Coronary artery (tissue), 2 donors: Measurements from ENCODE around the gene BGN.
A peak's percentile ranks its signal among the peaks of the same experiment; 100 is the strongest.

Experiments
- DNase-seq: peaks from one replicate; pipeline ENCODE4 v3.0.0-alpha.2; 2017; ENCODE audit warnings: low spot score
- H3K27ac ChIP-seq, 2 donors: fragments of 200-600 bp; sonication (generic); one replicate each; pipeline ENCODE4 v1.5.1; 2016 to 2019
- H3K4me3 ChIP-seq: fragments of 200-600 bp; sonication (generic); 2 replicates; pipeline ENCODE4 v1.5.1; 2016; ENCODE audit warnings: mild to moderate bottlenecking, moderate library complexity
- TF ChIP-seq, protein P1 (sequence below): fragments of 200-600 bp; sonication (generic); IDR thresholded peaks from one replicate; pipeline ENCODE4 v1.5.1; 2019; ENCODE audit warnings: antibody characterized with exemption

BGN gene

DNA sequence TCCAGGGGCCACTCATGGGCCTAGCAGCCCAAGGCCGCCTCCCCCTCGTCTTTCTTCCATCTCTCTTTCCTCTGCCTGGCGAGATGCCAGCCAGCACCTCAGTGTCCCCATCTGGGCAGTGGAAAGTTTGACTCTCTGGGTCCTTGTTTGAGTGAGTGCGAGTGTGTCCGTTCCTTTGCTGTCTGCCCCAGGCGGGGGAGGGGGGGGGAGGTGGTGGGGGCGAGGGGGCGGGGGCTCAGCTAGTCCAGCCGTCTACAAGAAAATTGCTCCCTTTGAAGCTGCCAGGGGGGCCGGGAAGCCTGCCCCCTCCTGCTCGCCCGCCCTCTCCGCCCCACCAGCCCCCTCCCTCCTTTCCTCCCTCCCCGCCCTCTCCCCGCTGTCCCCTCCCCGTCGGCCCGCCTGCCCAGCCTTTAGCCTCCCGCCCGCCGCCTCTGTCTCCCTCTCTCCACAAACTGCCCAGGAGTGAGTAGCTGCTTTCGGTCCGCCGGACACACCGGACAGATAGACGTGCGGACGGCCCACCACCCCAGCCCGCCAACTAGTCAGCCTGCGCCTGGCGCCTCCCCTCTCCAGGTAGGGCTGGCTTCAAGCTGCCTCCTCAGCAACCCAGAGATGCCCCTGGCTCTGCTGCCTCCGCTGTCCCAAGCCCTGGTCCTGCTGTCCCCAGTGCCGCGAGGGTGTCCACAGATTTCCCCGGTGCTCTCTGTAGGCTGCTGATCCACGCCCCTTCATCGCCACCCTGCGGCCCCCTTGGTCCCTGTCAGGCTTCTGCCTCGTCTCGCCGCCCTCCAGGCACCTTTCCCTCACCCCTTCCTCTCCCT lies at the start of gene BGN:
BGN (plus strand) TSS at position 440 of the 821 bp plus-strand sequence. CDS start 9,652 bp downstream, outside the sequence.
- H3K27ac ChIP-seq = peak within 1 kb of the TSS; percentile 76 to 85
- TF ChIP-seq, protein P1, sequence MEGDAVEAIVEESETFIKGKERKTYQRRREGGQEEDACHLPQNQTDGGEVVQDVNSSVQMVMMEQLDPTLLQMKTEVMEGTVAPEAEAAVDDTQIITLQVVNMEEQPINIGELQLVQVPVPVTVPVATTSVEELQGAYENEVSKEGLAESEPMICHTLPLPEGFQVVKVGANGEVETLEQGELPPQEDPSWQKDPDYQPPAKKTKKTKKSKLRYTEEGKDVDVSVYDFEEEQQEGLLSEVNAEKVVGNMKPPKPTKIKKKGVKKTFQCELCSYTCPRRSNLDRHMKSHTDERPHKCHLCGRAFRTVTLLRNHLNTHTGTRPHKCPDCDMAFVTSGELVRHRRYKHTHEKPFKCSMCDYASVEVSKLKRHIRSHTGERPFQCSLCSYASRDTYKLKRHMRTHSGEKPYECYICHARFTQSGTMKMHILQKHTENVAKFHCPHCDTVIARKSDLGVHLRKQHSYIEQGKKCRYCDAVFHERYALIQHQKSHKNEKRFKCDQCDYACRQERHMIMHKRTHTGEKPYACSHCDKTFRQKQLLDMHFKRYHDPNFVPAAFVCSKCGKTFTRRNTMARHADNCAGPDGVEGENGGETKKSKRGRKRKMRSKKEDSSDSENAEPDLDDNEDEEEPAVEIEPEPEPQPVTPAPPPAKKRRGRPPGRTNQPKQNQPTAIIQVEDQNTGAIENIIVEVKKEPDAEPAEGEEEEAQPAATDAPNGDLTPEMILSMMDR = no peak
- no peak for DNase-seq
- peak within 1 kb of the TSS; percentile 68 for H3K4me3 ChIP-seq

DNA sequence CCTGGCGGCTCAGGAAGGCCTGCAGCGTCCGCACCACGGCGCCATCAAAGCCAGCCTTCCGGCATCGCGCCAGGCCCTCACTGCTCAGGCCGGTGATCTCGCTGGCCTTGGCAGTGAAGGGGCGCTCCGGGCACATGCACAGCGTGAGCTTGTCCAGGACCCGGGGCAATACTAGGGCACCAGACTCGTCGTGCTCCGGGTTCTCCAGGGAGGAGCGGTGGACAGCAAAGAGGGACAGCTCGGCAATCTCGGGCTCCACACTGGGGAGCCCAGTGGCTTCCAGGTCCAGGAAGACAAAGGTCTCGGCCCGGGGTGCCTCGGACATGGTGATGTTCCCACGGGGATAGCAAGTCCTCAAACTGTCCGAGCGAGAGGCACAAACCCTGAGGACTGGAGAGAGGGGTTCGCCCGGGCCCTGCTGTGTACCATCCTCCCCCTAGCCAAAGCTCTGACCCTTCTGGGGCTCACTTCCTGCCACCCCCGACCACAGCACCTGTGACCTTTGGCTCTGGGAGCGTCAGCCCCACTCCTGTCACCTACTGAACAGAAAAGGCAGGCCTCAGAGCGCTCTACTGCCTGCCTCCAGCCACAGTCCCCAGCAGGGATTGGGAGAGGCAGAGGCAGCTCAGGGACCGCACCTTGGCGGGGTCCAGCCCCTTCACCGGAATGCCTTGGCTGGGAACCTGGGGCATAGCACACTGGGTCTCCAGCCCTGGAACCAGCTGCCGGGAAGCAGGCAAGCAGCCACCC lies 49.5 kb upstream of the BGN start:
- DNase-seq = no peak
- H3K4me3 ChIP-seq = no peak overlapping the region
- no peak overlapping the region for H3K27ac ChIP-seq
- TF ChIP-seq, protein P1 = no peak

DNA sequence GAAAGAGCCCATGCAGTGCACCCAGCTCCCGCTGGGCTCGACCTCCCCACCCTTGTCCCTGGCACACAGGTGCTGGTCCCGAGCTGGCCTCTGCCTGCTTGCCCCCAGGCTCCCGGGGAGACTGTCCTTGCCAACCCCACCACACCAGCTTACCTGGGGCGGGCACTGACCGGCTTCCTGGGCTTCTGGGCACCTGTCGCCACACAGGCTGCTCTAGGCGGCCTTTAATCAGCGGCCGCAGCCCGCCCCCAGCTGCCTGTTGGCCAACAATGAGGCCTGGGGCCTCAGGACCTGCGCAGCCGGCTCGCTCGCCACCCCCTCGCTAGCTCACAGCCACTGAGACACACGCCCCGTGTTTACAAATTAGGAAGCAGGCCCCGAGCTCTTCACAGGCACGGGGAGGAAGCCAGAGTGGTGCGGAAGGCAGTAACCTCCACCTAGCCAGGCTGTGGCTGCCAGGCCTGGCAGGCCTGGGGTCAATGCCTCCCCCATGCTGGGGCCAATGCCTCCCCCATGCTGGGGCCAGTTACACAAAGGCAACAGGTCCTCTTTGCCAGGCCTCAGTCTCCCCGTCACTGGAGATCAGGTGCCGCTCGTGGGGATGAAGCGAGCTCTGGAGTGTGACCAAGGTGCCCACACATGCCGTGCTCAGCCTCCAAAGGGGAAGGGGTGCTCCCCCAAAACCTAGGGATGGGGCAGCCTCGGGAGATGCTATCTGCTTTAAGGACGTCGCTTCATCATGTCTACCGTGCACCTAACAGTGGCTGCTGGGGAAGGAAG lies 48.7 kb upstream of the BGN start, which contains the start of gene TREX2:
TREX2 (minus strand) TSS at position 201 of the 780 bp plus-strand sequence. CDS start 626 bp downstream, outside the sequence.
- no peak for DNase-seq
- Histone ChIP-seq H3K4me3 (no peak within 1 kb of the TSS), H3K27ac (no peak within 1 kb of the TSS)
- TF ChIP-seq, protein P1 = no peak

DNA sequence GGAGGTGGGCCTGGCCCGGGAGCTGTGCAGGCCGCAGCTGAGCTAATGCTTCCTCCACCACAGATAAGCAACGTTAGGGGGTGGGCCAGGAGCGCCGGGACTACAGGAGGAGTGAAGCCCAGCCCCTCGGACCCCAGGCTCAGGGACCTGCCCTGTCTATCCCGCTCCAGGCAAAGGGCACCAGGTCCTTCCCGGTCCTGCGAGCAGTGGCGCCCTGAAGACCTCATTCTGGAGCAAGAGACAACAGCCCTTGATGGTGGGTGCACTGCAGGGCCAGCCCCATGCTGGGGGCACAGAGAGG lies 48.2 kb upstream of the BGN start:
- TF ChIP-seq, protein P1 = no peak
- Histone ChIP-seq H3K27ac (no peak overlapping the region), H3K4me3 (no peak overlapping the region)
- DNase-seq = no peak

DNA sequence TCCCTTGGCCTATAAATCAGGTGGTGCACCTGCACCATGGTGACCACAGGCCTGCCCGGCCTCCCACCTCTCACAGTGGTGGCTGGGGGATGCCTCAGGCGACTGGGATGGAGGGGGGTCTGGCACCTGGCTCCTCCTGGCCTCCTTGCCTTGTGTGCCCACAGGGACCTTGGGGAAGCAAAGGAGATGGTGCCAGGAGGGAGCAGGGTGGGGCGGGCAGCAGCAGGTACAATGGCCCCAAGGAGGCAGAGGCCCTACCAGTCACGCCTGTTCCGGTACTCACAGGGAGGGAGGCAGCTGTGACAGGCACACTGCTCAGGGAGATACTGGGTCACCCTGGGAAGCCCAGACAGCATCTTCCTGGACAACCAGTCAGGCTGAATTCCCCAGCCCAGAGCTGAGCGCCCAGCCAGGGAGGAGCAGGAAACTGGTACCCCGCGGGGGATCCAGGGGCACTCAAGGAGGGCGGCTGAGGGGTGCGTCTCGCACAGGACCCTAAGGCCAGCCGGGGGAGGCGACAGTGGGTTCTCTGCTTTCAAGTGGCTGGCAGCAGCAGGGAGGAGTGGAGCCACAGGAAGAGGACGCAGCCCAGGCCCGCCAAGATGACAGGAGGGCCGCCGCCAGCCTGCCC lies 47.7 kb upstream of the BGN start:
- TF ChIP-seq, protein P1 = no peak
- no peak for DNase-seq
- H3K27ac ChIP-seq = no peak overlapping the region
- H3K4me3 ChIP-seq = no peak overlapping the region

DNA sequence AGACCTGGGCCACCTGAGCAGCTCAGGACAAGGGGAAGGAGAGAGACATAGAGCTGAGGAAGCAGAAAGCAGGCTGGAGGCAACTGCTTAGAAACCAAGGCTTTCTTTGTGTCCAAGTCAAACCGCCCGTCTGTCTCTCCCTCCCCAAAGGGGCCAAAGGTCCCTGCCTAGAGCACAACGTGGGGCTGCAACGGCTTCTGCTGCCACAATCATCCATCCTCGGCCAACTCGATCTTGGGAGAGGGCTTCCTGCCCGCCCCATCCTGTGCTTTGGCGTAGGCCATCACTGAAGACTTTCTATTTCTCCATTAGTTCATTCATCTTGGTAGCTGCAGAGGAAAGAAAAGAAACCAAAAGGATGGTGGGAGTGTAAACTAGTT lies 47.2 kb upstream of the BGN start:
- TF ChIP-seq, protein P1 = no peak
- no peak for DNase-seq

More for the DNA sequence above, 47.2 kb upstream of the BGN start:
- Histone ChIP-seq H3K27ac (no peak overlapping the region), H3K4me3 (no peak overlapping the region)
